ENCODE data around the gene ZDHHC4.
"Not testable (repeated sequence)": the region's sequence is repeated elsewhere in the genome, so short reads cannot be mapped to it uniquely, and the experiment has no call there.

ZDHHC4 gene

GRCh38 chr7:6630007-6630849 lies 53.0 kb downstream of the ZDHHC4 start:
- DNase-seq, result no peak
- H3K36me3 ChIP-seq, result peaks cover 0 to 6% (median 0%) of the 10 kb centered on the region in 3 donors
- H3K4me3 ChIP-seq, result no peak overlapping the region
- intact Hi-C loops (cut with DNase I; ENCODE audit: low total_unique reads), result no loop called here
- no peak overlapping the region for H3K27ac ChIP-seq
- no peaks in the 10 kb centered on the region for H3K9me3 ChIP-seq
- no peaks in the 10 kb centered on the region for H3K27me3 ChIP-seq
- no peaks in the 10 kb centered on the region for H3K4me1 ChIP-seq
- TF ChIP-seq, protein P1, sequence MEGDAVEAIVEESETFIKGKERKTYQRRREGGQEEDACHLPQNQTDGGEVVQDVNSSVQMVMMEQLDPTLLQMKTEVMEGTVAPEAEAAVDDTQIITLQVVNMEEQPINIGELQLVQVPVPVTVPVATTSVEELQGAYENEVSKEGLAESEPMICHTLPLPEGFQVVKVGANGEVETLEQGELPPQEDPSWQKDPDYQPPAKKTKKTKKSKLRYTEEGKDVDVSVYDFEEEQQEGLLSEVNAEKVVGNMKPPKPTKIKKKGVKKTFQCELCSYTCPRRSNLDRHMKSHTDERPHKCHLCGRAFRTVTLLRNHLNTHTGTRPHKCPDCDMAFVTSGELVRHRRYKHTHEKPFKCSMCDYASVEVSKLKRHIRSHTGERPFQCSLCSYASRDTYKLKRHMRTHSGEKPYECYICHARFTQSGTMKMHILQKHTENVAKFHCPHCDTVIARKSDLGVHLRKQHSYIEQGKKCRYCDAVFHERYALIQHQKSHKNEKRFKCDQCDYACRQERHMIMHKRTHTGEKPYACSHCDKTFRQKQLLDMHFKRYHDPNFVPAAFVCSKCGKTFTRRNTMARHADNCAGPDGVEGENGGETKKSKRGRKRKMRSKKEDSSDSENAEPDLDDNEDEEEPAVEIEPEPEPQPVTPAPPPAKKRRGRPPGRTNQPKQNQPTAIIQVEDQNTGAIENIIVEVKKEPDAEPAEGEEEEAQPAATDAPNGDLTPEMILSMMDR (IDR thresholded peaks at IDR 0.05), result no peak

- intact Hi-C loops (cut with DNase I; ENCODE audit: low total_unique reads), result no loop called here
- peaks cover 0 to 7% (median 4%) of the 10 kb centered on the region in 4 donors for H3K4me1 ChIP-seq
- H3K27me3 ChIP-seq, result no peaks in the 10 kb centered on the region
- H3K36me3 ChIP-seq, result no peaks in the 10 kb centered on the region
- H3K27ac ChIP-seq, result no peak overlapping the region
- H3K9me3 ChIP-seq, result no peaks in the 10 kb centered on the region
- no peak overlapping the region for H3K4me3 ChIP-seq
- TF ChIP-seq, protein P1 (IDR thresholded peaks at IDR 0.05), result no peak
- no peak for DNase-seq
Measured at GRCh38 chr7:6631605-6632004, 54.4 kb downstream of the ZDHHC4 start.

- Histone ChIP-seq H3K36me3 (no peaks in the 10 kb centered on the region), H3K27ac (no peak overlapping the region), H3K27me3 (no peaks in the 10 kb centered on the region), H3K9me3 (no peaks in the 10 kb centered on the region), H3K4me1 (peaks cover 0 to 25% (median 19%) of the 10 kb centered on the region in 4 donors), H3K4me3 (no peak overlapping the region)
- intact Hi-C loops (cut with DNase I; ENCODE audit: low total_unique reads), result no loop called here
- DNase-seq, result no peak
- TF ChIP-seq, protein P1 (IDR thresholded peaks at IDR 0.05), result no peak
Measured at GRCh38 chr7:6634021-6634420, 56.8 kb downstream of the ZDHHC4 start.

DNA sequence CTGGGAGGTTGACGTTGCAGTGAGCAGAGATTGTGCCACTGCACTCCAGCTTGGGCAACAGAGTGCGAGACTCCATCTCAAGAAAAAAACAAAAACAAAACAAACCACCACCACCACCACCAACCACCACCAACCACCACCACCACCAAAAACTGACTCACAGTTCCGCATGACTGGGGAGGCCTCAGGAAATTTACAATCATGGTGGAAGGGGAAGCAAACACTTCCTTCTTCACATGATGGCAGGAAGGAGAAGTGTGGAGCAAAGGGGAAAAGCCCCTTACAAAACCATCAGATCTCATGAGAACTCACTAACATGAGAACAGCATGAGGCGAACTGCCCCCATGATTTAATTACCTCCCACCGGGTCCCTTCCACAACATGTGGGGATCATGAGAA lies 57.7 kb downstream of the ZDHHC4 start:
- H3K9me3 ChIP-seq; intact Hi-C loops (cut with DNase I; ENCODE audit: low total_unique reads); DNase-seq; H3K27ac ChIP-seq; H3K27me3 ChIP-seq; H3K4me3 ChIP-seq; H3K36me3 ChIP-seq: not testable (repeated sequence)
- H3K4me1 ChIP-seq, result peaks cover 0 to 32% (median 19%) of the 10 kb centered on the region in 4 donors

DNA sequence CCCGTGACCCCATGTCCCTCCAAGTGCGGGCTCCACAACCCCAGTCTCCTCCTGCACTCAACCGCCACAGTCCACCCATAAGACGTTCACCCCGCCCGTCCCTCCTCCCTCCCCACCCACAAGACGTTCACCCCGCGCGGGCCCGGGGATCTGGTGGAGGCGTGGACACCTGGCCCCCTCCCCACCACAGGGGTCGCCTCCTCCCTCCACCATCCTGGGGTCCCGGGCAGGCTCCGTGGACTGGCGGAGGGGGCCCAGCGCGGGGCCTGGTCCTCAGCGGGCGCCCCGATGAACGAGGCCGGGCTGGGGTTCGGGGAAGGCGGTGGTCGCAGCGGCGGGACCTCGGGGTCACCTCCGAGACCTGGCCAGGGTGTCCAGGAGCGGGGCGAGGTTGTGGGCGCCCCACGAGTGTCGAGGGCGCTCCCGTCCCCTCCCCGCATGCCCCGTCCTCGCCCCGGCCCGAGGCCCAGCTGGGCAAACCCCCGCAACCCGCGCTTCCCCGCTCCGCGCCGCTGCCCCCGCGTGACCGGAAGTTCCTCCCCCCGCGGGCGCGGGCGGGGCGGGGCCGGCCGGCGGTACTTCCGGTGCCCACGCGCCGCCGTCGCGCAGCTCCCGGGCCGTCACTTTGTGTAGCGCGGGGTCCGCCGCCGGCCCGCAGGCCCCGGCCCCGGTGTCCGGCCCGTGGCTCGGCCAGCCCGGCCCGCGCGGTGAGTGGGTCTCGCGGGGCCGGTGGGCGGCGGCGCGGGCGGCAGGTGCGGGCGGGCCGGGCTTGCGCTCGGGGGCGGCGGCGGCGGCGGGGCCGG lies 59.7 kb downstream of the ZDHHC4 start, which contains the start of gene ZNF316:
Gene ZNF316, plus strand, starts transcription at position 578 of the 803 bp plus-strand sequence. CDS start 5,092 bp downstream, outside the sequence.
- Histone ChIP-seq H3K36me3 (peaks cover 3 to 18% (median 9%) of the 10 kb centered on the region in 3 donors), H3K27me3 (no peaks in the 10 kb centered on the region), H3K4me1 (peaks cover 0 to 40% (median 19%) of the 10 kb centered on the region in 4 donors), H3K27ac (peak within 1 kb of the TSS; percentile 89), H3K9me3 (no peaks in the 10 kb centered on the region), H3K4me3 (peak within 1 kb of the TSS; percentile 75 to 76)
- TF ChIP-seq, protein P1 (IDR thresholded peaks at IDR 0.05), result no peak
- intact Hi-C loops (cut with DNase I; ENCODE audit: low total_unique reads), result no loop called here
- DNase-seq, result peak in 1 of 2 donors; percentile 78

All from tibial artery (tissue), 4 donors.